GM21515 (cell line): ENCODE results near the gene COL20A1.

Source experiments
- ATAC-seq: cut with Tn5 transposase; IDR thresholded peaks from one replicate; pipeline ENCODE4 v1.9.1; 2021; ENCODE audit not compliant: unreplicated experiment

Gene COL20A1

GRCh38 chr20:63318391-63319163 lies 25.6 kb downstream of the COL20A1 start:
- ATAC-seq, result no peak

- no peak for ATAC-seq
Measured at GRCh38 chr20:63319164-63320040, 26.4 kb downstream of the COL20A1 start.

- ATAC-seq, result no peak
Measured at GRCh38 chr20:63320041-63320511, 27.1 kb downstream of the COL20A1 start.

- no peak for ATAC-seq
Measured at GRCh38 chr20:63320616-63321147, 27.7 kb downstream of the COL20A1 start.

- no peak for ATAC-seq
Measured at GRCh38 chr20:63321148-63321831, 28.3 kb downstream of the COL20A1 start.

GRCh38 chr20:63322146-63322932 lies 29.4 kb downstream of the COL20A1 start:
- no peak for ATAC-seq

- ATAC-seq, result no peak
Measured at GRCh38 chr20:63322933-63323273, 29.9 kb downstream of the COL20A1 start.

- no peak for ATAC-seq
Measured at GRCh38 chr20:63323357-63323981, 30.5 kb downstream of the COL20A1 start.

GRCh38 chr20:63325021-63325471 lies 32.1 kb downstream of the COL20A1 start:
- no peak for ATAC-seq

GRCh38 chr20:63325554-63326313 lies 32.7 kb downstream of the COL20A1 start:
- no peak for ATAC-seq

GRCh38 chr20:63326314-63327230 lies 33.6 kb downstream of the COL20A1 start:
- ATAC-seq, result no peak

GRCh38 chr20:63327231-63327745 lies 34.3 kb downstream of the COL20A1 start:
- no peak for ATAC-seq

- no peak for ATAC-seq
Measured at GRCh38 chr20:63328026-63328700, 35.2 kb downstream of the COL20A1 start.

- no peak for ATAC-seq
Measured at GRCh38 chr20:63328718-63329275, 35.8 kb downstream of the COL20A1 start.

- no peak for ATAC-seq
Measured at GRCh38 chr20:63329331-63330083, 36.5 kb downstream of the COL20A1 start.

- ATAC-seq, result no peak
Measured at GRCh38 chr20:63330084-63330760, 37.2 kb downstream of the COL20A1 start.
